ACC112 (cell line): ENCODE results near the gene OR5A1.
"Not testable (repeated sequence)": the region's sequence is repeated elsewhere in the genome, so short reads cannot be mapped to it uniquely, and the experiment has no call there.

Experiments used
- H2AFZ ChIP-seq: fragments of 200-600 bp; sonication (generic); one replicate; pipeline ENCODE4 v1.6.0; 2017; ENCODE audit warnings: antibody characterized with exemption, low read length; ENCODE audit not compliant: unreplicated experiment
- H3K27ac ChIP-seq: fragments of 200-600 bp; sonication (generic); 2 replicates; pipeline ENCODE4 v1.5.1; 2014; ENCODE audit warnings: low read depth, mild to moderate bottlenecking, antibody characterized with exemption, low read length, moderate library complexity
- H3K27me3 ChIP-seq: fragments of 200-600 bp; sonication (generic); 2 replicates; pipeline ENCODE4 v1.6.1; 2014; ENCODE audit warnings: mild to moderate bottlenecking, antibody characterized with exemption, low read length, moderate library complexity, mixed read lengths; ENCODE audit not compliant: insufficient read depth
- H3K36me3 ChIP-seq: fragments of 200-600 bp; sonication (generic); 2 replicates; pipeline ENCODE4 v1.6.1; 2016; ENCODE audit warnings: mild to moderate bottlenecking, antibody characterized with exemption, low read length, moderate library complexity, mixed read lengths; ENCODE audit not compliant: insufficient read depth
- H3K4me1 ChIP-seq: fragments of 200-600 bp; sonication (generic); one replicate; pipeline ENCODE4 v1.6.1; 2016; ENCODE audit warnings: low read length, mixed read lengths; ENCODE audit not compliant: insufficient read depth, unreplicated experiment, control insufficient read depth
- H3K4me3 ChIP-seq: fragments of 200-600 bp; sonication (generic); 2 replicates; pipeline ENCODE4 v1.5.1; 2014; ENCODE audit warnings: mild to moderate bottlenecking, low read depth, low read length
- H3K79me2 ChIP-seq: fragments of 200-600 bp; sonication (generic); one replicate; pipeline ENCODE4 v1.6.0; 2016; ENCODE audit warnings: low read length; ENCODE audit not compliant: control insufficient read depth, unreplicated experiment, insufficient read depth

OR5A1 gene

DNA sequence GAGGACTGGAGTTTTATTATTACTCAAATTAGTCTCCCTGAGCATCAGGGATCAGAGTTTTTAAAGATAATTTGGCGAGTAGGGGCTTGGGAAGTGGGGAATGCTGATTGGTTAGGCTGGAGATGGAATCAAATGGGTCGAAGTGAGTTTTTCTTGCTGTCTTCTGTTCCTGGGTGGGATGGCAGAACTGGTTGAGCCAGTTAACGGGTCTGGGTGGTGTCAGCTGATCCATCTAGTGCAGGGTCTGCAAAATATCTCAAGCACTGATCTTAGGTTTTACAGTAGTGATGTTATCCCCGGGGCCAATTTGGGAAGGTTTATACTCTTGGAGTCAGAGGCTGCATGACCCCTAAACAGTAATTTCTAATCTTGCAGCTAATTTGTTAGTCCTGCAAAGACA, 11.1 kb upstream of the OR5A1 start:
- no peak overlapping the region for H3K4me3 ChIP-seq
- H3K79me2 ChIP-seq: no peaks in the 10 kb centered on the region
- H3K27ac ChIP-seq: no peak overlapping the region
- H2AFZ ChIP-seq: no peak overlapping the region
- peaks cover 21% of the 10 kb centered on the region for H3K27me3 ChIP-seq
- H3K4me1 ChIP-seq: no peaks in the 10 kb centered on the region
- no peaks in the 10 kb centered on the region for H3K36me3 ChIP-seq

DNA sequence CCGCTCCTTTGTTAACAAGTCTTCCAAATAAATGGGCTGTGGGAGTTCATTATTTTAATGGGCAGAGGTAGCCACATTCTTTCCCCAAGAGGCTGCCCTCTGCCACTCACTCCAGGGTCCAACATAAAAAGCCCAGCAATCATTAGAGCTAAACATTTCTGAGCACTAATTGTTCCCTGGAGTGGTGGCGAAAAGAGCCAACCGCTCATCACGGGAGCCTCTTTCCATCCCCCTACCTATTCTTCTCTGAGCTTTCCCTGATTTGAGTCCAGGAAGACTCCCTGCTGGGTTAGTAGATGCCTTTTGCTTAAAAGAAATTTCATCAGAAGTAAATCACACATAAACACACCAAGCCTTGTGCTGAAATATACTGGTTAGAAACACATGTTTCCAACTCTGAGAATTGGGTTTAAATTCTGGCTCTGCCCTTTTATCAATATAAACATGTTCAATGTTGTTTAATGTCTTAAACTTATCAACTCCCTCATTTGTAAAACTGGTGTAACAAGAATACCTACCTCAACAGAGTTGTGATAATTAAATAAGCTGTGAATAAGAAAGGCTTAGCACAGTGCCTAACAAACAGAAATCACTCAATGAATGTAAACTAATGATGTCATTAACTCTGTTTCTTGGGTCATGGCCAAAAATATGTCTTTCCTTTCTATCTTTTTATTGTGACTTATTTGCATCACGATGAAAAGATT, 9.8 kb upstream of the OR5A1 start, which contains the start of gene OR5A2:
Gene OR5A2, minus strand, starts transcription at position 53 of the 707 bp plus-strand sequence. CDS start 3,460 bp downstream, outside the sequence.
- no peaks in the 10 kb centered on the region for H3K4me1 ChIP-seq
- no peaks in the 10 kb centered on the region for H3K79me2 ChIP-seq
- no peaks in the 10 kb centered on the region for H3K36me3 ChIP-seq
- H3K27ac ChIP-seq: no peak within 1 kb of the TSS
- H2AFZ ChIP-seq: no peak within 1 kb of the TSS
- no peak within 1 kb of the TSS for H3K4me3 ChIP-seq
- peaks cover 26% of the 10 kb centered on the region for H3K27me3 ChIP-seq

DNA sequence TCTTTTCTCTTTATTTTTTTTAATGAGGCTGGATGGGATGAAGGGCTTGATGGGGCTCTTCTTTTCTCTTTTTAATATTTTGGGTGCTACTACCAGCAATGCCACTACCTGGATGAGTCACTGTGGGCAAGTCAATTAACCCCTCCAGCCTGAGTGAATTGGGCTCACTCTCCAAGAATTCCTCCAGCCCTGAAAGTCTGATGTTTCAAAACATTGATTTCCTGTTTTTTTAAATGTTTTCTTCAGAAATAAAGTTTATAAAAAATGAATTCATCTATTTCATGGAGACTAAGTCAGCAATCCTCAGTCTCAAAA, 9.2 kb upstream of the OR5A1 start:
- no peak overlapping the region for H3K27ac ChIP-seq
- no peaks in the 10 kb centered on the region for H3K4me1 ChIP-seq
- H3K27me3 ChIP-seq: peaks cover 31% of the 10 kb centered on the region
- H2AFZ ChIP-seq: no peak overlapping the region
- no peak overlapping the region for H3K4me3 ChIP-seq
- H3K79me2 ChIP-seq: no peaks in the 10 kb centered on the region
- H3K36me3 ChIP-seq: no peaks in the 10 kb centered on the region

DNA sequence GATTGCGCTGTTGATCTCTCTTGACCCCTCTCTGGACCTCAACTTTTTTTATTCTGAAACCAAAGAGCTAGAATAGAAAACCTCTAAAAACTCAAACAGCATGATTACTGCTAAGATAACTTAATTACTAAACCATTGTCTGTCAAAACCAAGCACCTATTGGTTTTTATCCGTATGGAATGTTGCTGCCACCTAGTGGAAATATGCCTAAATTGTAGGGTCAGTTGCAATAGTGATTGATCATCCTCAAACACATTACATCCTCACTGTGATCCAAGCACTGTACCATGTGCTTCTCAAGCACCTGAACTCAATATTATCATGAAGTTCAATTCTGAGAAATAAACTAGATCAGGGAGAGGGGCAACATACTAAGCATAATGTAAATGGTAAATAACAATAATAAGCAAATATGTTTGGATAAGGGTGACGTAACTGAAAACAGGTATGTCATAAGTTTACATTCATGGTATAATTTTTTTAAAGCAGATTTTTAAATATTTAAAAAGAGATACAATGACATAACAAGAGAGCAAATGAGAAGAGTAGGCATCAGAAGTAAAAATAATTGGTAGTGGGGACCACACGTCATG, 6.2 kb upstream of the OR5A1 start:
- no peaks in the 10 kb centered on the region for H3K79me2 ChIP-seq
- no peaks in the 10 kb centered on the region for H3K4me1 ChIP-seq
- no peaks in the 10 kb centered on the region for H3K36me3 ChIP-seq
- H3K27me3 ChIP-seq: peaks cover 51% of the 10 kb centered on the region
- no peak overlapping the region for H3K4me3 ChIP-seq
- no peak overlapping the region for H2AFZ ChIP-seq
- no peak overlapping the region for H3K27ac ChIP-seq

DNA sequence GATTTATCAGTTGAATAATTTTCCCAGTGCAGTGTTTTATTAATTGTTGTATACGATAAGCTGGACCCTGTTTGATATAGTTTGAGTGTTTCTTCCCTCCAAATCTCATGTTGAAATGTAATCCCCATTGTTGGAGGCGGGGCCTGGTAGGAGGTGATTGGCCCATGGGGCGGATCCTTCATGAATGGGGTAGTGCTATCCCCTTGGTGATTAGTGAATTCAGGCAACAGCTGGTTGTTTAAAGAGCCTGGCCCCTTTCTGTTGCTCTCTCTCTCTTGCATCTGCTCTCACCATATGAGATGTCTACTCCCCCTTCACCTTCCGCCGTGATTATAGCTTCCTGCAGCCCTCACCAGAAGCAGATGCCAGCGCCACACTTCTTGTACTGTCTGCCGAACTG, 1.5 kb downstream of the OR5A1 start:
- Histone ChIP-seq H3K27me3 (peaks cover 81% of the 10 kb centered on the region), H3K79me2 (no peaks in the 10 kb centered on the region), H3K27ac (no peak overlapping the region), H3K4me1 (no peaks in the 10 kb centered on the region), H2AFZ (no peak overlapping the region), H3K4me3 (no peak overlapping the region), H3K36me3 (no peaks in the 10 kb centered on the region)

DNA sequence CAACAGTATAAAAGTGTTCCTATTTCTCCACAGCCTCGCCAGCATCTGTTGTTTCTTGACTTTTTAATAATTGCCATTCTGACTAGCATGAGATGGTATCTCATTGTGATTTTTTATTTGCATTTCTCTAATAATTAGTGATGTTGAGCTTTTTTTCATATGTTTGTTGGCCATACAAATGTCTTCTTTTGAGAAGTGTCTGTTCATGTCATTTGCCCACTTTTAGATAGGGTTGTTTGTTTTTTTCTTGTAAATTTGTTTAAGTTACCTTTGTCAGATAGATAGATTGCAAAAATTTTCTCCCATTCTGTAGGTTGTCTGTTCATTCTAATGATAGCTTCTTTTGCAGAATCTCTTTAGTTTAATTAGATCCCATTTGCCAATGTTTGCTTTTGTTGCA, 9.4 kb downstream of the OR5A1 start:
- H3K79me2 ChIP-seq, H3K27ac ChIP-seq, H3K4me3 ChIP-seq, H2AFZ ChIP-seq, H3K36me3 ChIP-seq, H3K4me1 ChIP-seq: not testable (repeated sequence)
- peaks cover 12% of the 10 kb centered on the region for H3K27me3 ChIP-seq

DNA sequence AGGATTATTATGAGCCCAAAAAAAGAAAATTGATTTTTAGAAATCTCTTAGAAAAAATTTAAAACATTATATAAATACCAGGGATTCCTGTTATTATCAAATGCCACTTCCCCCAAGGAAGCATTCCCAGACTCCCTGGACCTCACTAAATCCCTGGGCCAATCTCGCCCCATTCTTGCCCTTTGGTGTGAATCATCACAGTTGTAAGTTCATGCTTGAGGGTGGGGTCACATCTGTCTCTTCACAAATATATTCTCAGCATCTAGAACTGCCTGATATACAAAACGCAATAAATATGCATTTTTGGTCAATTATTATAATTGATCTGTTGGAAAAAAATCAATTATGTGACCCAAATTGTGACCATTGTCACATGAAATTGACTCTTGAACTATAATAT, 12.2 kb downstream of the OR5A1 start:
- no peak overlapping the region for H2AFZ ChIP-seq
- peaks cover 8% of the 10 kb centered on the region; the same call in 1 of the 2 replicates for H3K27me3 ChIP-seq
- no peaks in the 10 kb centered on the region for H3K4me1 ChIP-seq
- no peak overlapping the region for H3K27ac ChIP-seq
- H3K36me3 ChIP-seq: no peaks in the 10 kb centered on the region
- no peak overlapping the region for H3K4me3 ChIP-seq
- H3K79me2 ChIP-seq: no peaks in the 10 kb centered on the region

DNA sequence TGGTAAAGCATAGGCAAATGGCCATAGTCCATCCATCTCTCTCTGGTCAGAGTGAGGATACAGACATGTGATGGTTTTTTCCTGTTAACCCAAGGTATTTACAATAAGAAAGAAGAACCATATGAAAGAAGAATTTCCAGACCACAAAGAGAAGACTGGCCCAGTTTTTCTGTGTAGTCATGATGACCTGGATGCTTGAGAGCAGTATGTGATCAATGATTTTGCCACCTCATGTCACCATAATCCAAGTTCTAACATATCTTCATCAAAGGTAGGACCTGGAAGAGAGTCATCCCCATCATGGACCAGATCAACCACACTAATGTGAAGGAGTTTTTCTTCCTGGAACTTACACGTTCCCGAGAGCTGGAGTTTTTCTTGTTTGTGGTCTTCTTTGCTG, 20.4 kb downstream of the OR5A1 start, which contains the start of gene OR4D6:
Gene OR4D6, plus strand, starts transcription at position 301 of the 400 bp plus-strand sequence. Its CDS starts 0 bp downstream, at position 301.
- no peaks in the 10 kb centered on the region for H3K4me1 ChIP-seq
- no peak within 1 kb of the TSS for H3K4me3 ChIP-seq
- H2AFZ ChIP-seq: no peak within 1 kb of the TSS
- no peaks in the 10 kb centered on the region for H3K36me3 ChIP-seq
- H3K27me3 ChIP-seq: peaks cover 37% of the 10 kb centered on the region
- H3K27ac ChIP-seq: no peak within 1 kb of the TSS
- no peaks in the 10 kb centered on the region for H3K79me2 ChIP-seq

DNA sequence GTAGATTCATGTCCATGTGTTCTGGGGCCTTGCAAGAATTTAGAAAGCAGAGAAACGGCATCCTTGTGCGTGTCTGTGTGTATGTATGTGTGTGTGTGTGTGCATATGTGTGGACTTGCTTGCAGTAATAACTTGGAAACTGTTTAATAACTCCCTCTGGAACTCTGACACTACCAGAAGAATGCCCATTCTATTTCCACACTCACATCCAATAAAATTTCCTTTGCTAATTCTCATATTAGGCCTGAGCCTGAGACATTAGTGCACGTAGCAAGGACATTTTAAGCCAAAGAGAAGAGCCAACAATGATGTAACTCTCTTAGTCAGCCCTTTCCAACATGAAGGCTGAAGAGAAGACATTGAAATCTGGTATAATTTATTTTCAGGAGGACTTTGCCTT, 23.6 kb downstream of the OR5A1 start:
- Histone ChIP-seq H3K4me3 (no peak overlapping the region), H3K36me3 (no peaks in the 10 kb centered on the region), H3K4me1 (no peaks in the 10 kb centered on the region), H2AFZ (no peak overlapping the region), H3K27ac (no peak overlapping the region), H3K79me2 (no peaks in the 10 kb centered on the region), H3K27me3 (peaks cover 37% of the 10 kb centered on the region)

DNA sequence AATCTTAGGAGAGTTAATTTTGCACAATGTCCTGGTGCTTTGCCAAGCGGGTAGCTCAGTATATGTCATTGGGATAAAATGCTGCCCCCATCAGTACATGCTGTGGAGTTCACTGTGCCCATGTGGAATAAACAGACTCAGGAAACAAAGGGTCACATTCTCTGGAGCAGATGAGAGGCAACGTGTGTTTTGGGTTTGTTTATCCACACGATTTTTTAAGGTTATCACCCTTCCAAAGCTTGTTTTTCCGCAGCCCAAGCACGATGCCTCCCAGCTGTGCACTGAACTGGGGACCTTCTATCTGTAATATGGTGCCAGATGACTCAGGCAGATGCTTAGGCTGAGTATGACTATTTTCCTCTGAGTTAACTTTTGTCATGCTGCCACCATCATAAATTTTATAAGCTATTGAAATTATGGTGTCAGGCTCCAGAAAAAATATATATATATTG, 26.9 kb downstream of the OR5A1 start:
- H3K27ac ChIP-seq: no peak overlapping the region
- H3K27me3 ChIP-seq: peaks cover 9% of the 10 kb centered on the region; the same call in 1 of the 2 replicates
- H2AFZ ChIP-seq: no peak overlapping the region
- no peaks in the 10 kb centered on the region for H3K36me3 ChIP-seq
- no peak overlapping the region for H3K4me3 ChIP-seq
- no peaks in the 10 kb centered on the region for H3K4me1 ChIP-seq
- H3K79me2 ChIP-seq: no peaks in the 10 kb centered on the region

DNA sequence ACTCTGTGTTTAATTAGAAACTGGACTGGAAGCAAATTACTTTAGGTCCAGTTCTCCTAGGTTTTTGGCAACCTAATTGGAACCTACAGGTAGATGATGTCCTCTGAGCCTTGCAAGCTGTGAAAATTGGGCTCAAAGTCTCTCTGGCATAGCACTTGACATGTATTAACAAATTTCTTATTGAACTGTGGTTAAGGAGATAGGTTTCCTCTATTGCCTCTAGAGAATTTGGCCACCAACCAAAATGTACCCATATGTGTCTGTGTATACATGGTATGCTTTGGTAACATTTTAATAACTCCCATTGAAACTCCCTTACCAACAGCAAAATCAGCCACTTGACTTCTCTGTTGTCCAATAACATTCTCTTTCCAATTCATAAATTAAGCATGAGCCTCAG, 36.7 kb downstream of the OR5A1 start, which contains the start of gene OR4D10:
Gene OR4D10, plus strand, starts transcription at position 301 of the 400 bp plus-strand sequence. CDS start 4,115 bp downstream, outside the sequence.
- Histone ChIP-seq H3K4me3 (no peak within 1 kb of the TSS), H2AFZ (no peak within 1 kb of the TSS), H3K79me2 (no peaks in the 10 kb centered on the region), H3K4me1 (no peaks in the 10 kb centered on the region), H3K27ac (no peak within 1 kb of the TSS), H3K36me3 (no peaks in the 10 kb centered on the region), H3K27me3 (peaks cover 52% of the 10 kb centered on the region)
